OCI-LY7 (cell line): Measurements from ENCODE around the gene IFITM5. TPM values are rescaled to one million over a fixed set of nuclear protein-coding genes. Genes with fewer than 3 reads are reported as not detected.

Experiments used
- BruUV-seq: library from RNA; stranded (reverse); fragments of 400-500 nt; replicated peaks from 2 replicates; lab custom pipeline; 2021; lab: Mats Ljungman, UMichigan
- CTCF ChIA-PET: fragments of 300-600 bp; sonication (Branson Sonifier 250); formaldehyde crosslinking; loops from one replicate; lab custom pipeline; 2022; ENCODE audit warnings: antibody characterized with exemption; ENCODE audit not compliant: unreplicated experiment; lab: Charles Lee
- POLR2A ChIA-PET: fragments of 300-600 bp; sonication (Branson Sonifier 250); formaldehyde crosslinking; loops from one replicate; lab custom pipeline; 2022; ENCODE audit warnings: antibody characterized with exemption; lab: Charles Lee
- DNase-seq: peaks from one replicate; pipeline ENCODE4 v3.0.0-alpha.2; 2015; ENCODE audit warnings: low spot score
- H2AFZ ChIP-seq: fragments of 200-600 bp; sonication (generic), shearing (Covaris generic); 2 replicates; pipeline ENCODE4 v1.6.1; 2014; ENCODE audit warnings: mild to moderate bottlenecking, antibody characterized with exemption, low read length, moderate library complexity
- H3K27ac ChIP-seq: fragments of 200-600 bp; sonication (generic); 2 replicates; pipeline ENCODE4 v1.5.1; 2014; ENCODE audit warnings: mixed run types, low read depth, mild to moderate bottlenecking, moderate library complexity, low read length, inconsistent platforms; ENCODE audit not compliant: poor library complexity, severe bottlenecking
- H3K36me3 ChIP-seq: fragments of 200-600 bp; sonication (generic); 2 replicates; pipeline ENCODE4 v1.6.1; 2014; ENCODE audit warnings: mild to moderate bottlenecking, antibody characterized with exemption, low read length, moderate library complexity, mixed read lengths; ENCODE audit not compliant: insufficient read depth
- H3K4me1 ChIP-seq: fragments of 200-600 bp; sonication (generic); 2 replicates; pipeline ENCODE4 v1.5.1; 2014; ENCODE audit warnings: mild to moderate bottlenecking, low read length; ENCODE audit not compliant: insufficient read depth, poor library complexity, severe bottlenecking
- H3K4me2 ChIP-seq: fragments of 200-600 bp; sonication (generic); 2 replicates; pipeline ENCODE4 v1.6.1; 2014; ENCODE audit warnings: mild to moderate bottlenecking, low read length
- H3K4me3 ChIP-seq: fragments of 200-600 bp; sonication (generic); 2 replicates; pipeline ENCODE4 v1.5.1; 2014; ENCODE audit warnings: mild to moderate bottlenecking, low read depth, low read length; ENCODE audit not compliant: poor library complexity, severe bottlenecking
- H3K79me2 ChIP-seq: fragments of 200-600 bp; sonication (generic); 2 replicates; pipeline ENCODE4 v1.6.1; 2016; ENCODE audit warnings: low read depth, mild to moderate bottlenecking, low read length, moderate library complexity, mixed read lengths; ENCODE audit not compliant: insufficient read depth
- H3K9me2 ChIP-seq: fragments of 200-600 bp; sonication (generic); 2 replicates; pipeline ENCODE4 v1.6.1; 2016; ENCODE audit warnings: mild to moderate bottlenecking, low read length, mixed read lengths; ENCODE audit not compliant: insufficient read depth
- H3K9me3 ChIP-seq: fragments of 200-600 bp; sonication (generic); 2 replicates; pipeline ENCODE4 v1.6.1; 2014; ENCODE audit warnings: mild to moderate bottlenecking, mixed run types, low read length, mixed read lengths
- H4K20me1 ChIP-seq: fragments of 200-600 bp; sonication (generic); 2 replicates; pipeline ENCODE4 v1.6.1; 2014; ENCODE audit warnings: mild to moderate bottlenecking, antibody characterized with exemption, low read length, moderate library complexity, mixed read lengths; ENCODE audit not compliant: insufficient read depth
- EZH2phosphoT487 ChIP-seq: fragments of 200-600 bp; sonication (generic); IDR thresholded peaks from 2 replicates; pipeline ENCODE4 v1.6.1; 2018; ENCODE audit warnings: low read depth, borderline replicate concordance, mild to moderate bottlenecking, mixed run types, antibody characterized with exemption, low read length, moderate library complexity, mixed read lengths
- intact Hi-C: fragments of 100-400 bp; cut with micrococcal nuclease; formaldehyde crosslinking; loops from one replicate; pipeline ENCODE4 v1.10.0; 2022; ENCODE audit not compliant: unreplicated experiment
- total RNA-seq, 2 experiments: library from RNA; depleted of rRNA in 1 of 2; stranded (reverse); fragments of >200 nt in 1 of 2; shearing (Covaris generic) in 1 of 2; gene quantifications; 2 replicates each; pipeline ENCODE4 v1.2.3, GENCODE V29; 2014 to 2022
- TF ChIP-seq, protein P1 (sequence below): fragments of 200-600 bp; sonication (generic); conservative IDR thresholded peaks from 2 replicates; pipeline ENCODE4 v1.5.1; 2014; ENCODE audit warnings: mild to moderate bottlenecking, antibody characterized with exemption, low read length, moderate library complexity, mixed read lengths

IFITM5 gene
- total RNA-seq, 2 experiments from 2014 or later, result not detected

DNA sequence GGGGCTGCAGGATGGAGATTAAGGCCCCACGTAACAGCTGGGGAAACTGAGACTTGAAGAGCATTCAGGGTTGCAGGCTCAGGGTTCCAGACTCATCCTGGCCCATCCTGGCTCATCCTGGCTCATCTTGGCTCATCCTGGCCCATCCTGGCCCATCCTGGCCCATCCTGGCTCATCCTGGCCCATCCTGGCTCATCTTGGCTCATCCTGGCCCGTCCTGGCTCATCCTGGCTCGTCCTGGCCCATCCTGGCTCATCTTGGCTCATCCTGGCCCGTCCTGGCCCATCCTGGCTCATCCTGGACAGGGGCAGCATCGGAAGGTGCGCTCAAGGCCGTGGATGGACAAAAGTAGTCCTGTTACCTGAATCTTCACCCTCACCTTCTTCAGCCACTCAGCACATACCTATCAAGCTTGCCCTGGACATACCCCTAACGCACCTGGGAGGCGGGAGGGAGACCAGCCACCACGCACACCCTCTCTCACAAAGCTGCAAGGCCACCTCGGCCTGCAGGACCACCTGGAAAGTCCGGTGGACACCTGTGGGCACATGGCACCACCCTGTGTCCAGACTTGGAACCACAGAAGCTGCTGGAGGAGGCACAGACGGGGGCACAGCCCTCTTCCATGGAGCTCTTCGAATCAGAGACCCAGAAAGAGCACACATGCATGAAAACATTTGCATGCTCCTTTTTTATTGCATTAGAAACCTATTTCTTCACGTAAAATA lies 41.4 kb downstream of the IFITM5 start:
- no peak overlapping the region for H2AFZ ChIP-seq
- POLR2A ChIA-PET, result interaction anchor here (1.9 kb wide), 1 partner anchor 10 kb away, joined by 7 read pairs; no protein-coding TSS in a partner anchor
- H3K27ac ChIP-seq, result peak overlapping the region; percentile 25
- peak; percentile 59 for DNase-seq
- intact Hi-C loops, result loop anchor here (10.0 kb wide), 1 partner anchor 47 kb away; the partner anchor contains the start of gene IFITM2
- no peak for TF ChIP-seq EZH2phosphoT487
- TF ChIP-seq, protein P1, sequence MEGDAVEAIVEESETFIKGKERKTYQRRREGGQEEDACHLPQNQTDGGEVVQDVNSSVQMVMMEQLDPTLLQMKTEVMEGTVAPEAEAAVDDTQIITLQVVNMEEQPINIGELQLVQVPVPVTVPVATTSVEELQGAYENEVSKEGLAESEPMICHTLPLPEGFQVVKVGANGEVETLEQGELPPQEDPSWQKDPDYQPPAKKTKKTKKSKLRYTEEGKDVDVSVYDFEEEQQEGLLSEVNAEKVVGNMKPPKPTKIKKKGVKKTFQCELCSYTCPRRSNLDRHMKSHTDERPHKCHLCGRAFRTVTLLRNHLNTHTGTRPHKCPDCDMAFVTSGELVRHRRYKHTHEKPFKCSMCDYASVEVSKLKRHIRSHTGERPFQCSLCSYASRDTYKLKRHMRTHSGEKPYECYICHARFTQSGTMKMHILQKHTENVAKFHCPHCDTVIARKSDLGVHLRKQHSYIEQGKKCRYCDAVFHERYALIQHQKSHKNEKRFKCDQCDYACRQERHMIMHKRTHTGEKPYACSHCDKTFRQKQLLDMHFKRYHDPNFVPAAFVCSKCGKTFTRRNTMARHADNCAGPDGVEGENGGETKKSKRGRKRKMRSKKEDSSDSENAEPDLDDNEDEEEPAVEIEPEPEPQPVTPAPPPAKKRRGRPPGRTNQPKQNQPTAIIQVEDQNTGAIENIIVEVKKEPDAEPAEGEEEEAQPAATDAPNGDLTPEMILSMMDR, result peak; percentile 66
- no TSS peak for BruUV-seq
- no peaks in the 10 kb centered on the region for H4K20me1 ChIP-seq
- H3K4me3 ChIP-seq, result no peak overlapping the region
- H3K79me2 ChIP-seq, result no peaks in the 10 kb centered on the region
- no peaks in the 10 kb centered on the region for H3K9me3 ChIP-seq
- no peaks in the 10 kb centered on the region for H3K9me2 ChIP-seq
- CTCF ChIA-PET, result no interaction called here
- H3K4me1 ChIP-seq, result peaks cover 35% of the 10 kb centered on the region
- H3K36me3 ChIP-seq, result peaks cover 10% of the 10 kb centered on the region
- H3K4me2 ChIP-seq, result peak overlapping the region; percentile 39; the same call in 1 of the 2 replicates

DNA sequence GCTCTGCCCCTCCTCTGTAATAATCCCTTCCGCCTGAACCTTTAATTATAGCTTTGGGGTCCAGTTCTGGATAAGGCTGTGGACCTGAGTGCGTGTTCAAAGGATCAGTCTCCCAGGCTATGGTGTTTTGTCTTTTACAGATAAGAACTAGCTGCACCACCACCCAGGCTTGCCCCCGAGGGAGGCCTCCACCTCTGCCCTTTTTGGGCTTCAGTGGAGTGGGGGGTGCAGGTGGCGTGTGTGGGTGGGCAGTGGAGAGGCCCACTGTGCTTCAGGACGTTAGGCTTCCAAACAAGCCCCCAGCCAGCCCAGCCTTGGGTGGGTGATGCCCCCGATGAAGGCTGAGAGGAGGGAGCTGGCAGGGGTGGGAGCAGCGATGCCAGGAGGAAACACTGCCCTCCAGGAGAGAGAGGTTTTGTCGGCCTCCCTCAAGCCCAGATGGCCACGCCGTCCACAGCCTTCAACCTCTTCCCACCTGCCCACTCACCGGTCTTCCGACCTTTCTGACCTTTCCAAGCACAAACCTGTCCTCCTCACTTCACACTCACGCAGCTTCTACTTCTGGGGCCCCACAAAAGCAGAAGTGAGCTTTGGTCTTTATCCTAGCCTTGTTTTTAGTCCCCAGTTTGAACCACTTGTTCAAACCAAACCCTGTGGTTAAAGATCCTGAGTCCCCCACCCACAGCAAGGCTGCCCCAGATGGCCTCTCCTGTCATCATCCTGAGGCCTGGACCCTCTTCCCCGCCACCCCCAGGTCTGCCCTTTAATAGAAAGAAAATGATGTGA lies 42.2 kb downstream of the IFITM5 start:
- intact Hi-C loops, result loop anchor here (10.0 kb wide), 1 partner anchor 48 kb away; the partner anchor contains the start of gene IFITM2
- ChIA-PET CTCF (no interaction called here), POLR2A (interaction anchor here (0.6 to 1.9 kb wide), 2 partner anchors 10 to 11 kb away, joined by 3 to 7 read pairs; no protein-coding TSS in a partner anchor)
- no TSS peak for BruUV-seq
- H2AFZ ChIP-seq, result no peak overlapping the region
- peak; percentile 67 for DNase-seq
- H3K4me3 ChIP-seq, result no peak overlapping the region
- H3K9me2 ChIP-seq, result no peaks in the 10 kb centered on the region
- peak overlapping the region; percentile 39 for H3K4me2 ChIP-seq
- H3K9me3 ChIP-seq, result no peaks in the 10 kb centered on the region
- no peaks in the 10 kb centered on the region for H4K20me1 ChIP-seq
- no peak for TF ChIP-seq EZH2phosphoT487
- TF ChIP-seq, protein P1, result no peak
- H3K27ac ChIP-seq, result peak overlapping the region; percentile 25
- peaks cover 18% of the 10 kb centered on the region for H3K36me3 ChIP-seq
- H3K4me1 ChIP-seq, result peaks cover 31% of the 10 kb centered on the region
- H3K79me2 ChIP-seq, result no peaks in the 10 kb centered on the region
